ENCODE measurements around the gene EBF4. TPM values are rescaled to one million over a fixed set of nuclear protein-coding genes. Genes with fewer than 3 reads are reported as not detected.

Gene EBF4
- polyA plus RNA-seq, 1 donor from 2014 or later = 13.2 TPM

GRCh38 chr20:2699775-2700413, 7.3 kb downstream of the EBF4 start:
- Histone ChIP-seq H3K9me3 (ENCODE audit: low read length) (no peaks in the 10 kb centered on the region), H4K20me1 (ENCODE audit: insufficient read depth) (no peaks in the 10 kb centered on the region), H3K4me3 (ENCODE audit: low read length) (no peak overlapping the region), H3K27ac (ENCODE audit: low read length) (no peak overlapping the region), H3F3A (ENCODE audit: insufficient read depth, low read length, poor library complexity, severe bottlenecking) (no peaks in the 10 kb centered on the region), H3K36me3 (ENCODE audit: insufficient read depth, low read length) (no peaks in the 10 kb centered on the region), H3K9ac (ENCODE audit: low read length) (no peak overlapping the region), H3K9me2 (ENCODE audit: insufficient read depth, low read length) (no peaks in the 10 kb centered on the region), H3K79me2 (replicated peaks; ENCODE audit: insufficient read depth, low read length) (no peaks in the 10 kb centered on the region), H3K27me3 (ENCODE audit: insufficient read depth, low read depth, low read length) (peaks cover 3% of the 10 kb centered on the region), H3K4me2 (ENCODE audit: low read length) (no peak overlapping the region), H2AFZ (ENCODE audit: low read depth, low read length) (no peak overlapping the region)
- no peak for TF ChIP-seq EP300 (conservative IDR thresholded peaks at IDR 0.05; ENCODE audit: poor library complexity, severe bottlenecking)
- no peak for TF ChIP-seq MXI1 (conservative IDR thresholded peaks at IDR 0.05; ENCODE audit: poor library complexity, severe bottlenecking)
- TF ChIP-seq, protein P1, sequence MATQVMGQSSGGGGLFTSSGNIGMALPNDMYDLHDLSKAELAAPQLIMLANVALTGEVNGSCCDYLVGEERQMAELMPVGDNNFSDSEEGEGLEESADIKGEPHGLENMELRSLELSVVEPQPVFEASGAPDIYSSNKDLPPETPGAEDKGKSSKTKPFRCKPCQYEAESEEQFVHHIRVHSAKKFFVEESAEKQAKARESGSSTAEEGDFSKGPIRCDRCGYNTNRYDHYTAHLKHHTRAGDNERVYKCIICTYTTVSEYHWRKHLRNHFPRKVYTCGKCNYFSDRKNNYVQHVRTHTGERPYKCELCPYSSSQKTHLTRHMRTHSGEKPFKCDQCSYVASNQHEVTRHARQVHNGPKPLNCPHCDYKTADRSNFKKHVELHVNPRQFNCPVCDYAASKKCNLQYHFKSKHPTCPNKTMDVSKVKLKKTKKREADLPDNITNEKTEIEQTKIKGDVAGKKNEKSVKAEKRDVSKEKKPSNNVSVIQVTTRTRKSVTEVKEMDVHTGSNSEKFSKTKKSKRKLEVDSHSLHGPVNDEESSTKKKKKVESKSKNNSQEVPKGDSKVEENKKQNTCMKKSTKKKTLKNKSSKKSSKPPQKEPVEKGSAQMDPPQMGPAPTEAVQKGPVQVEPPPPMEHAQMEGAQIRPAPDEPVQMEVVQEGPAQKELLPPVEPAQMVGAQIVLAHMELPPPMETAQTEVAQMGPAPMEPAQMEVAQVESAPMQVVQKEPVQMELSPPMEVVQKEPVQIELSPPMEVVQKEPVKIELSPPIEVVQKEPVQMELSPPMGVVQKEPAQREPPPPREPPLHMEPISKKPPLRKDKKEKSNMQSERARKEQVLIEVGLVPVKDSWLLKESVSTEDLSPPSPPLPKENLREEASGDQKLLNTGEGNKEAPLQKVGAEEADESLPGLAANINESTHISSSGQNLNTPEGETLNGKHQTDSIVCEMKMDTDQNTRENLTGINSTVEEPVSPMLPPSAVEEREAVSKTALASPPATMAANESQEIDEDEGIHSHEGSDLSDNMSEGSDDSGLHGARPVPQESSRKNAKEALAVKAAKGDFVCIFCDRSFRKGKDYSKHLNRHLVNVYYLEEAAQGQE (IDR thresholded peaks at IDR 0.05; ENCODE audit: borderline replicate concordance) = no peak
- TF ChIP-seq, protein P2, sequence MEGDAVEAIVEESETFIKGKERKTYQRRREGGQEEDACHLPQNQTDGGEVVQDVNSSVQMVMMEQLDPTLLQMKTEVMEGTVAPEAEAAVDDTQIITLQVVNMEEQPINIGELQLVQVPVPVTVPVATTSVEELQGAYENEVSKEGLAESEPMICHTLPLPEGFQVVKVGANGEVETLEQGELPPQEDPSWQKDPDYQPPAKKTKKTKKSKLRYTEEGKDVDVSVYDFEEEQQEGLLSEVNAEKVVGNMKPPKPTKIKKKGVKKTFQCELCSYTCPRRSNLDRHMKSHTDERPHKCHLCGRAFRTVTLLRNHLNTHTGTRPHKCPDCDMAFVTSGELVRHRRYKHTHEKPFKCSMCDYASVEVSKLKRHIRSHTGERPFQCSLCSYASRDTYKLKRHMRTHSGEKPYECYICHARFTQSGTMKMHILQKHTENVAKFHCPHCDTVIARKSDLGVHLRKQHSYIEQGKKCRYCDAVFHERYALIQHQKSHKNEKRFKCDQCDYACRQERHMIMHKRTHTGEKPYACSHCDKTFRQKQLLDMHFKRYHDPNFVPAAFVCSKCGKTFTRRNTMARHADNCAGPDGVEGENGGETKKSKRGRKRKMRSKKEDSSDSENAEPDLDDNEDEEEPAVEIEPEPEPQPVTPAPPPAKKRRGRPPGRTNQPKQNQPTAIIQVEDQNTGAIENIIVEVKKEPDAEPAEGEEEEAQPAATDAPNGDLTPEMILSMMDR (IDR thresholded peaks at IDR 0.05; ENCODE audit: poor library complexity, severe bottlenecking) = no peak
- no peak for TF ChIP-seq POLR2AphosphoS5 (IDR thresholded peaks at IDR 0.05)
- TF ChIP-seq TAF1 (IDR thresholded peaks at IDR 0.05; ENCODE audit: low read depth) = no peak
- no peak for TF ChIP-seq EZH2 (IDR thresholded peaks at IDR 0.05; ENCODE audit: borderline replicate concordance, insufficient read depth, low read length, poor library complexity, severe bottlenecking)
- no peak for TF ChIP-seq RAD21 (conservative IDR thresholded peaks at IDR 0.05)
- no peak for TF ChIP-seq SMC3 (conservative IDR thresholded peaks at IDR 0.05; ENCODE audit: poor library complexity)

- Histone ChIP-seq H3K27me3 (ENCODE audit: insufficient read depth, low read depth, low read length) (no peaks in the 10 kb centered on the region), H3K9me2 (ENCODE audit: insufficient read depth, low read length) (no peaks in the 10 kb centered on the region), H4K20me1 (ENCODE audit: insufficient read depth) (no peaks in the 10 kb centered on the region), H3K27ac (ENCODE audit: low read length) (no peak overlapping the region), H3K9me3 (ENCODE audit: low read length) (no peaks in the 10 kb centered on the region), H3K36me3 (ENCODE audit: insufficient read depth, low read length) (no peaks in the 10 kb centered on the region), H3K4me3 (ENCODE audit: low read length) (no peak overlapping the region), H3K4me2 (ENCODE audit: low read length) (no peak overlapping the region), H3F3A (ENCODE audit: insufficient read depth, low read length, poor library complexity, severe bottlenecking) (no peaks in the 10 kb centered on the region), H3K9ac (ENCODE audit: low read length) (no peak overlapping the region), H3K79me2 (replicated peaks; ENCODE audit: insufficient read depth, low read length) (no peaks in the 10 kb centered on the region), H2AFZ (ENCODE audit: low read depth, low read length) (no peak overlapping the region)
- TF ChIP-seq SMC3 (conservative IDR thresholded peaks at IDR 0.05; ENCODE audit: poor library complexity) (no peak), POLR2AphosphoS5 (IDR thresholded peaks at IDR 0.05) (no peak)
- TF ChIP-seq, protein P2 (IDR thresholded peaks at IDR 0.05; ENCODE audit: poor library complexity, severe bottlenecking) = no peak
Observed at GRCh38 chr20:2700913-2701620, 8.5 kb downstream of the EBF4 start.

All from neural cell (in vitro differentiated cells).